H1 (cell line): Measurements from ENCODE around the gene GNB5.

Experiments
- EP300 ChIP-seq, 2 experiments: IDR thresholded peaks; 1 replicate in 1 of 2; 2 replicates in 1 of 2; pipeline ENCODE4 v1.6.1; 2011 to 2012; ENCODE audit warnings: low read depth in 2 of 2, low read length in 2 of 2, mild to moderate bottlenecking in 2 of 2, borderline replicate concordance in 1 of 2, inconsistent platforms in 1 of 2, moderate library complexity in 1 of 2
- SIN3A ChIP-seq, 2 experiments: IDR thresholded peaks in 1 of 2; conservative IDR thresholded peaks in 1 of 2; 2 replicates each; pipeline ENCODE4 v1.6.1; 2011 to 2012; ENCODE audit warnings: low read length in 2 of 2, improper control_type of control experiment in 1 of 2, low read depth in 1 of 2, mild to moderate bottlenecking in 1 of 2
- SP2 ChIP-seq: IDR thresholded peaks from 2 replicates; pipeline ENCODE4 v1.6.1; 2012; ENCODE audit warnings: mild to moderate bottlenecking, low read length, inconsistent platforms

GRCh38 chr15:52150871-52151270 lies 40.3 kb downstream of the GNB5 start:
- no peak for TF ChIP-seq SP2
- TF ChIP-seq EP300 (IDR thresholded peaks at IDR 0.05; ENCODE audit: borderline replicate concordance in 1 of 2, low read depth in 2 of 2, low read length in 2 of 2) = no peak
- TF ChIP-seq SIN3A (conservative IDR thresholded peaks at IDR 0.05 in 1 of 2, IDR thresholded peaks at IDR 0.05 in 1 of 2; ENCODE audit: low read depth in 1 of 2, low read length in 2 of 2) = no peak
